ENCODE results near the gene KCNIP1. TPM values are rescaled to one million over a fixed set of nuclear protein-coding genes. Genes with fewer than 3 reads are reported as not detected.

The KCNIP1 gene
- polyA plus RNA-seq, result under 1 TPM in 1 of 2 donors, not detected in 1; 0.04 TPM

DNA sequence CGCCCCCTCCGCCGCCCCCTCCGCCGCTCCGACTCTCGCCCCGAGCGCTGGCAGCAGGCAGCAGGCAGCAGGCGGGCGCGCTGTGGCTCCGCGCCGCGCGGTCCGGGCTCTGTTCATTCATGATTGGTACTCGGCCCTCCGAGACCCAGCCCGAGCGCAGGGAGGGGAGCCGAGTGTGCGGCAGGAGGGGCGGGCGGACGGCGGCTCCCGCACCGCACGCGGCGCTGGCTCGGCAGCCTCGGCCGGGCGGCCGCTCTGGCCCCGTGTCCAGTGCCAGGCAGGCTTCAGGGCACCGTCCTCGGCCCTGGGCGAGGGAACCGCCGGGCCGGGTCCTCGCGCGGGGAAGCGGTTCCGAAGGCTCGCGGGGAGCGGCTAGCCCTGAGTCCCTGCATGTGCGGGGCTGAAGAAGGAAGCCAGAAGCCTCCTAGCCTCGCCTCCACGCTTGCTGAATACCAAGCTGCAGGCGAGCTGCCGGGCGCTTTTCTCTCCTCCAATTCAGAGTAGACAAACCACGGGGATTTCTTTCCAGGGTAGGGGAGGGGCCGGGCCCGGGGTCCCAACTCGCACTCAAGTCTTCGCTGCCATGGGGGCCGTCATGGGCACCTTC lies at the start of gene KCNIP1:
KCNIP1 (plus strand) TSS at position 31 of the 607 bp plus-strand sequence.
- Histone ChIP-seq H3K36me3 (ENCODE audit: control insufficient read depth in 2 of 2, insufficient read depth in 2 of 2, low read length in 1 of 2) (no peaks in the 10 kb centered on the region), H3K4me3 (ENCODE audit: low read depth in 1 of 2, low read length in 2 of 2) (peak within 1 kb of the TSS; percentile 12 to 27), H3K27me3 (ENCODE audit: control insufficient read depth in 1 of 2, insufficient read depth in 2 of 2, low read length in 2 of 2) (peaks cover 4 to 6% of the 10 kb centered on the region in 2 donors), H3K27ac (ENCODE audit: low read depth in 2 of 2, low read length in 1 of 2) (no peak within 1 kb of the TSS), H3K9me3 (ENCODE audit: control insufficient read depth in 2 of 2, insufficient read depth in 1 of 2, low read depth in 1 of 2, low read length in 1 of 2) (no peaks in the 10 kb centered on the region), H3K4me1 (ENCODE audit: control insufficient read depth in 2 of 2, insufficient read depth in 2 of 2, low read length in 1 of 2) (peaks cover 2 to 3% of the 10 kb centered on the region in 2 donors)
- WGBS, 2 donors, result 5% methylated on average over 46 to 65 of the region's 65 CpGs

GRCh38 chr5:170463426-170463825 lies 40.4 kb upstream of the KCNIP1 start:
- no peaks in the 10 kb centered on the region for H3K36me3 ChIP-seq (ENCODE audit: control insufficient read depth in 2 of 2, insufficient read depth in 2 of 2, low read length in 1 of 2)
- 82 to 86% methylated on average over 1 of the region's 1 CpG for WGBS, 2 donors
- H3K9me3 ChIP-seq (ENCODE audit: control insufficient read depth in 2 of 2, insufficient read depth in 1 of 2, low read depth in 1 of 2, low read length in 1 of 2), result no peaks in the 10 kb centered on the region
- H3K4me3 ChIP-seq (ENCODE audit: low read depth in 1 of 2, low read length in 2 of 2), result no peak overlapping the region
- no peak overlapping the region for H3K27ac ChIP-seq (ENCODE audit: low read depth in 2 of 2, low read length in 1 of 2)
- H3K27me3 ChIP-seq (ENCODE audit: control insufficient read depth in 1 of 2, insufficient read depth in 2 of 2, low read length in 2 of 2), result no peaks in the 10 kb centered on the region
- H3K4me1 ChIP-seq (ENCODE audit: control insufficient read depth in 2 of 2, insufficient read depth in 2 of 2, low read length in 1 of 2), result no peaks in the 10 kb centered on the region

- 62 to 71% methylated on average over 10 of the region's 10 CpGs for WGBS, 2 donors
Measured at GRCh38 chr5:170464280-170465127, 39.3 kb upstream of the KCNIP1 start.

GRCh38 chr5:170466553-170466952 lies 37.3 kb upstream of the KCNIP1 start:
- Histone ChIP-seq H3K27ac (ENCODE audit: low read depth in 2 of 2, low read length in 1 of 2) (no peak overlapping the region), H3K4me1 (ENCODE audit: control insufficient read depth in 2 of 2, insufficient read depth in 2 of 2, low read length in 1 of 2) (no peaks in the 10 kb centered on the region), H3K9me3 (ENCODE audit: control insufficient read depth in 2 of 2, insufficient read depth in 1 of 2, low read depth in 1 of 2, low read length in 1 of 2) (no peaks in the 10 kb centered on the region), H3K4me3 (ENCODE audit: low read depth in 1 of 2, low read length in 2 of 2) (no peak overlapping the region), H3K27me3 (ENCODE audit: control insufficient read depth in 1 of 2, insufficient read depth in 2 of 2, low read length in 2 of 2) (no peaks in the 10 kb centered on the region), H3K36me3 (ENCODE audit: control insufficient read depth in 2 of 2, insufficient read depth in 2 of 2, low read length in 1 of 2) (no peaks in the 10 kb centered on the region)
- 85 to 94% methylated on average over 3 of the region's 3 CpGs for WGBS, 2 donors

More at GRCh38 chr5:170464280-170465127, 39.3 kb upstream of the KCNIP1 start:
- H3K4me3 ChIP-seq (ENCODE audit: low read depth in 1 of 2, low read length in 2 of 2), result no peak overlapping the region
- H3K36me3 ChIP-seq (ENCODE audit: control insufficient read depth in 2 of 2, insufficient read depth in 2 of 2, low read length in 1 of 2), result no peaks in the 10 kb centered on the region
- H3K4me1 ChIP-seq (ENCODE audit: control insufficient read depth in 2 of 2, insufficient read depth in 2 of 2, low read length in 1 of 2), result no peaks in the 10 kb centered on the region
- H3K27ac ChIP-seq (ENCODE audit: low read depth in 2 of 2, low read length in 1 of 2), result no peak overlapping the region
- H3K27me3 ChIP-seq (ENCODE audit: control insufficient read depth in 1 of 2, insufficient read depth in 2 of 2, low read length in 2 of 2), result no peaks in the 10 kb centered on the region
- no peaks in the 10 kb centered on the region for H3K9me3 ChIP-seq (ENCODE audit: control insufficient read depth in 2 of 2, insufficient read depth in 1 of 2, low read depth in 1 of 2, low read length in 1 of 2)

DNA sequence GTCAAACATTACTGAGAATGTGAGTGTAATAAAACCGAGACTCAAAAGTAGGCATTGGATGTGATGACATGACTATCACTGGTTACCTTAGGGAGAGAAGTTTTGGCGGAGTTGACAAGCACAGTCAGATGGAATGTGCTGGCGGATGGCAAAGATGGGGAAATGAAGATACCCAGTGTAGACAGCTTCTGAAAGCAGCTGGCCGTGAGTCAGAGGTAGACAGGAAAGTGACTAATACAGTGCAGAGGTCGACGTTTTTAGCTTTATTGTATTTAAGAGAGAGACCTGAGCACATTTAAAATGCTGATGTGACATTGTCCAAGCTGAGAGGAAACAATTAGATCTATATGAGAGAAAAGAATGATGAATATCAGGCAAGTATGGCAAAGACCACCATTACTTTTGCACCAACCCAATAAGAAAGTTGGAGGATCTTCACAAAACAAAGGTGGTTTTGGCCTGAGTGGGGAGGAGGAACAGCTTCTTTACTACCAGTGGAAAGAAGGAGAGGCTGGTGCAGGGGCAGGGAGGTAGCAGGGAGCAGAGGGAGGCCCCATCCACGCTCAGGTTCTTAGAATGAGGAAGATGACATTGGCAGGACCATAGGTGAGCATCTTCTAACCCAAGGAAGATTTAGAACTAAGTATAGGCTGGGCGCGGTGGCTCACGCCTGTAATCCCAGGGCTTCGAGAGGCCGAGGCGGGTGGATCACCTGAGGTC lies 36.7 kb upstream of the KCNIP1 start:
- Histone ChIP-seq H3K4me1 (ENCODE audit: control insufficient read depth in 2 of 2, insufficient read depth in 2 of 2, low read length in 1 of 2) (no peaks in the 10 kb centered on the region), H3K9me3 (ENCODE audit: control insufficient read depth in 2 of 2, insufficient read depth in 1 of 2, low read depth in 1 of 2, low read length in 1 of 2) (no peaks in the 10 kb centered on the region), H3K36me3 (ENCODE audit: control insufficient read depth in 2 of 2, insufficient read depth in 2 of 2, low read length in 1 of 2) (no peaks in the 10 kb centered on the region), H3K4me3 (ENCODE audit: low read depth in 1 of 2, low read length in 2 of 2) (no peak overlapping the region), H3K27me3 (ENCODE audit: control insufficient read depth in 1 of 2, insufficient read depth in 2 of 2, low read length in 2 of 2) (no peaks in the 10 kb centered on the region), H3K27ac (ENCODE audit: low read depth in 2 of 2, low read length in 1 of 2) (no peak overlapping the region)
- WGBS, 2 donors, result 68 to 70% methylated on average over 13 of the region's 13 CpGs

DNA sequence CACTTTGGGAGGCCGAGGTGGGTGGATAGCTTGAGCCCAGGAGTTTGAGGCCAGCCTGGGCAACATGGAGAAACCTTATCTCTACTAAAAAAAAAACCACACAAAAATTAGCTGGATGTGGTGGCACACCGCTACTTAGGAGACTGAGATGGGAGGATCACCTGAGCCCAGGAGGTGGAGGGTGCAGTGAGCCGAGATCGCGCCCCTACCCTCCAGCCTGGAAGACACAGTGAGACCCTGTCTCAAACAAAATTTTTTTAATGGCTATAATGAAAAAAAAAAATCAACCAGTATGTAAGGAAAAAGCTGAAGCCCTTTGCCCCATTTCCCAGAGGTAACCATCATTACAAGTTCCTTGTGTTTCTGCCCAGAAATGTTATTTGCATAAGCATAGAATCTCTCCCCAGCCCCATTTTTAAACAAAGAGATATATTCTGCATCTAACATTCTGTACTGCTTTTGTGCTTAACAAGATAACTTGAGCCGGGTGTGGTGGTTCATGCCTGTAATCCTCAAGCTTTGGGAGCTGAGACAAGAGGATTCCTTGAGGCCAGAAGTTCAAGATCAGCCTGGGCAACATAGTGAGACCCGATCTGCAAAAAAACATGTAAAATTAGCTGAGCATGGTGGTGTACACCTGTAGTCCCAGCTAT lies 35.1 kb upstream of the KCNIP1 start:
- Histone ChIP-seq H3K27ac (ENCODE audit: low read depth in 2 of 2, low read length in 1 of 2) (no peak overlapping the region), H3K4me1 (ENCODE audit: control insufficient read depth in 2 of 2, insufficient read depth in 2 of 2, low read length in 1 of 2) (no peaks in the 10 kb centered on the region), H3K36me3 (ENCODE audit: control insufficient read depth in 2 of 2, insufficient read depth in 2 of 2, low read length in 1 of 2) (no peaks in the 10 kb centered on the region), H3K9me3 (ENCODE audit: control insufficient read depth in 2 of 2, insufficient read depth in 1 of 2, low read depth in 1 of 2, low read length in 1 of 2) (no peaks in the 10 kb centered on the region), H3K4me3 (ENCODE audit: low read depth in 1 of 2, low read length in 2 of 2) (no peak overlapping the region), H3K27me3 (ENCODE audit: control insufficient read depth in 1 of 2, insufficient read depth in 2 of 2, low read length in 2 of 2) (no peaks in the 10 kb centered on the region)
- WGBS, 2 donors, result 87 to 90% methylated on average over 7 of the region's 7 CpGs

GRCh38 chr5:170469414-170469813 lies 34.4 kb upstream of the KCNIP1 start:
- Histone ChIP-seq H3K36me3 (ENCODE audit: control insufficient read depth in 2 of 2, insufficient read depth in 2 of 2, low read length in 1 of 2) (no peaks in the 10 kb centered on the region), H3K9me3 (ENCODE audit: control insufficient read depth in 2 of 2, insufficient read depth in 1 of 2, low read depth in 1 of 2, low read length in 1 of 2) (no peaks in the 10 kb centered on the region), H3K4me1 (ENCODE audit: control insufficient read depth in 2 of 2, insufficient read depth in 2 of 2, low read length in 1 of 2) (no peaks in the 10 kb centered on the region), H3K27ac (ENCODE audit: low read depth in 2 of 2, low read length in 1 of 2) (no peak overlapping the region), H3K27me3 (ENCODE audit: control insufficient read depth in 1 of 2, insufficient read depth in 2 of 2, low read length in 2 of 2) (no peaks in the 10 kb centered on the region), H3K4me3 (ENCODE audit: low read depth in 1 of 2, low read length in 2 of 2) (no peak overlapping the region)
- 85 to 89% methylated on average over 4 of the region's 4 CpGs for WGBS, 2 donors

- Histone ChIP-seq H3K27ac (ENCODE audit: low read depth in 2 of 2, low read length in 1 of 2) (no peak overlapping the region), H3K4me1 (ENCODE audit: control insufficient read depth in 2 of 2, insufficient read depth in 2 of 2, low read length in 1 of 2) (no peaks in the 10 kb centered on the region), H3K36me3 (ENCODE audit: control insufficient read depth in 2 of 2, insufficient read depth in 2 of 2, low read length in 1 of 2) (no peaks in the 10 kb centered on the region), H3K27me3 (ENCODE audit: control insufficient read depth in 1 of 2, insufficient read depth in 2 of 2, low read length in 2 of 2) (no peaks in the 10 kb centered on the region), H3K4me3 (ENCODE audit: low read depth in 1 of 2, low read length in 2 of 2) (no peak overlapping the region), H3K9me3 (ENCODE audit: control insufficient read depth in 2 of 2, insufficient read depth in 1 of 2, low read depth in 1 of 2, low read length in 1 of 2) (no peaks in the 10 kb centered on the region)
- WGBS, 2 donors, result 83 to 84% methylated on average over 4 of the region's 4 CpGs
Measured at GRCh38 chr5:170470275-170470674, 33.5 kb upstream of the KCNIP1 start.

GRCh38 chr5:170470808-170471404 lies 32.9 kb upstream of the KCNIP1 start:
- WGBS, 2 donors, result 81 to 82% methylated on average over 8 of the region's 8 CpGs
- H3K36me3 ChIP-seq (ENCODE audit: control insufficient read depth in 2 of 2, insufficient read depth in 2 of 2, low read length in 1 of 2), result no peaks in the 10 kb centered on the region
- no peaks in the 10 kb centered on the region for H3K27me3 ChIP-seq (ENCODE audit: control insufficient read depth in 1 of 2, insufficient read depth in 2 of 2, low read length in 2 of 2)

More at GRCh38 chr5:170470808-170471404, 32.9 kb upstream of the KCNIP1 start:
- Histone ChIP-seq H3K4me1 (ENCODE audit: control insufficient read depth in 2 of 2, insufficient read depth in 2 of 2, low read length in 1 of 2) (no peaks in the 10 kb centered on the region), H3K27ac (ENCODE audit: low read depth in 2 of 2, low read length in 1 of 2) (no peak overlapping the region), H3K4me3 (ENCODE audit: low read depth in 1 of 2, low read length in 2 of 2) (no peak overlapping the region), H3K9me3 (ENCODE audit: control insufficient read depth in 2 of 2, insufficient read depth in 1 of 2, low read depth in 1 of 2, low read length in 1 of 2) (no peaks in the 10 kb centered on the region)
